HEK293T (cell line): ENCODE data around the gene PCDHGB4.

ENCODE experiments used
- CTCF ChIA-PET: fragments of 350-600 bp; formaldehyde crosslinking; extraction: SDS; loops from one replicate; lab custom pipeline; 2021; ENCODE audit warnings: antibody characterized with exemption, inconsistent platforms; lab: Yijun Ruan, JAX
- POLR2A ChIA-PET: fragments of 350-600 bp; formaldehyde crosslinking; extraction: SDS; loops from one replicate; lab custom pipeline; 2020; ENCODE audit warnings: antibody characterized with exemption, inconsistent platforms; lab: Yijun Ruan, JAX
- DNase-seq: peaks from one replicate; pipeline ENCODE4 v3.0.0; 2012; ENCODE audit warnings: mixed read lengths; ENCODE audit errors: extremely low spot score
- ARNT ChIP-seq: fragments of 450-650 bp; IDR thresholded peaks from 2 replicates; pipeline ENCODE4 v1.6.1; 2017; ENCODE audit warnings: mild to moderate bottlenecking
- BHLHE40 ChIP-seq: fragments of 450-650 bp; IDR thresholded peaks from 2 replicates; pipeline ENCODE4 v1.6.1; 2016; ENCODE audit warnings: mild to moderate bottlenecking, moderate library complexity, borderline replicate concordance
- ELF4 ChIP-seq: fragments of 450-650 bp; IDR thresholded peaks from 2 replicates; pipeline ENCODE4 v1.6.1; 2017; ENCODE audit warnings: antibody characterized with exemption
- FOXM1 ChIP-seq: fragments of 450-650 bp; IDR thresholded peaks from 2 replicates; pipeline ENCODE4 v1.6.1; 2017; ENCODE audit warnings: mild to moderate bottlenecking, borderline replicate concordance
- HDGF ChIP-seq: fragments of 450-650 bp; IDR thresholded peaks from 2 replicates; pipeline ENCODE4 v1.6.1; 2017; ENCODE audit warnings: antibody characterized with exemption, borderline replicate concordance
- L3MBTL2 ChIP-seq: fragments of 450-650 bp; conservative IDR thresholded peaks from 2 replicates; pipeline ENCODE4 v1.6.1; 2016; ENCODE audit warnings: mild to moderate bottlenecking
- LEF1 ChIP-seq: fragments of 450-650 bp; IDR thresholded peaks from 2 replicates; pipeline ENCODE4 v1.6.1; 2017; ENCODE audit warnings: mild to moderate bottlenecking, borderline replicate concordance
- SUZ12 ChIP-seq: fragments of 450-650 bp; IDR thresholded peaks from 2 replicates; pipeline ENCODE4 v1.6.1; 2016; ENCODE audit warnings: mild to moderate bottlenecking
- ZNF384 ChIP-seq: fragments of 450-650 bp; IDR thresholded peaks from 2 replicates; pipeline ENCODE4 v1.6.1; 2016

The PCDHGB4 gene

DNA sequence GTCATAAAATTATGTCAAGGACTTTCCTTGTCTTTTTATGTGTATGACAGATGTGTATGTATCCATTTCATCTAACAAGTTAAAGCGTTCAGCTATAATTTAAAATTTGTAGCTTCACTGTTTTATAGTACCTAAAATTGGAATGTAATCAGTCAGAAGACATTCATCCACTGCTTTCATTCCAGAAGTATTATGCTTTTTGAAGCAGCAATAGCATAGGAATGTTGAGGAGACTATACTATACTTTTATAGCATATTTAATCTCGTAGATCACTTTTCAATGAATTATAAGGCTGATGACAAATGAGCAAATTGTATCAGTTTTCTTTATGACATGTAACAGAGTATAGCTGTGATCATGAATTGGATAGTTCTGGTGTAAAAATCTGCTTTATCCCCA is 49.7 kb downstream of the PCDHGB4 start:
- TF ChIP-seq HDGF (no peak), BHLHE40 (no peak), ARNT (no peak), LEF1 (no peak), L3MBTL2 (no peak), SUZ12 (no peak), ZNF384 (no peak), ELF4 (no peak)
- CTCF ChIA-PET = no interaction called here
- POLR2A ChIA-PET = no interaction called here
- no peak for DNase-seq

DNA sequence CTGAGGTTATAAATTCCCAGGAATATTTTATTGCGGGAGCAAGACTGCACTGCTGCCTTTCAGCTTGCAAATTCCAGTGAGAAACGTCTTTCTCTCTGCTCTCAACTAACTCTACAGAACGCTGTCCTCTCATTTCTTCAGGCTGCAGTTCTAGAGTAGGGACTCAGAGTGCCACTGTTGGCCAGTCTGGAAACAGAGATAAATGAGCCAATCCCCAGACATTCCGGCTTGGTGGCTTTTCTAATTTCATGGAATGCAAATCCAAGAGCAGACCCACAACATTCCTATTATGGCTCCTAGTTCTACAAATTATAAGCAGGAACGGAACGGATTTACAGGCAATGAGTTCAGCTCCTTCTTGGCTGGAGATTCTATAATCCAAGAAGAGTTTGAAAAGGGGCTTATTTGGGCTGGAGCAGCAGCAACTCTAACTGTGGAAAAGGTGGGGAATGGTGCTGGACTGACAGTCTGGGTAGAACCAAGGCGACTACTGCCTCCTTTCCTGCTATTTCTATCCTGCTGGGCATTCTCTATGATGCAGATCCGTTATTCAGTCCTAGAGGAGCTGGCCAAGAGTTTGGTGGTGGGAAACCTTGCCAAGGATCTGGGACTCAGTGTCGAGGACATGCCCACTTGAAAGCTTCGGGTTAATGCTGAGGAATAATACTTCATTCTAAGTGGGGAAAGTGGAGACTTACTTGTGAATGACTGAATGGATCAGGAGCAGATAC is 52.1 kb downstream of the PCDHGB4 start:
- no peak for TF ChIP-seq FOXM1
- POLR2A ChIA-PET = no interaction called here
- CTCF ChIA-PET = no interaction called here
- no peak for DNase-seq
